OCI-LY7 (cell line): ENCODE measurements around the gene SPATA3.

Experiments used
- EZH2phosphoT487 ChIP-seq: fragments of 200-600 bp; sonication (generic); IDR thresholded peaks from 2 replicates; pipeline ENCODE4 v1.6.1; 2018; ENCODE audit warnings: low read depth, borderline replicate concordance, mild to moderate bottlenecking, mixed run types, antibody characterized with exemption, low read length, moderate library complexity, mixed read lengths
- TF ChIP-seq, protein P1 (sequence below): fragments of 200-600 bp; sonication (generic); conservative IDR thresholded peaks from 2 replicates; pipeline ENCODE4 v1.5.1; 2014; ENCODE audit warnings: mild to moderate bottlenecking, antibody characterized with exemption, low read length, moderate library complexity, mixed read lengths

DNA sequence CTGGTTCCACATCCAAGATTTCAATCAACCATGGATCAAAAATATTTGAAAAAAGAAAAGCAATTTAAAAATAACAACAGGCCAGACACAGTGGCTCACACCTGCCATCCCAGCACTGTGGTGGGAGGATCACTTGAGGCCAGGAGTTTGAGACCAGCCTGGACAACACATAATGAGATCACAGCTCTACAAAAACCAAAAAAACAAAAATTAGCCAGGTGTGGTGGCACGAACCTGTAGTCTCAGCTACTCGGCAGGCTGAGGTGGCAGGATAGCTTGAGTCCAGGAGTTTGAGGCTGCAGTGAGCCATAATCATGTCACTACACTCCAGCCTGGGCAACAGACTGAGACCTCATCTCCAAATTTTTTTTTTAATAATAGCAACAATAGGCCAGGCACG, 13.4 kb upstream of the SPATA3 start:
- TF ChIP-seq, protein P1, sequence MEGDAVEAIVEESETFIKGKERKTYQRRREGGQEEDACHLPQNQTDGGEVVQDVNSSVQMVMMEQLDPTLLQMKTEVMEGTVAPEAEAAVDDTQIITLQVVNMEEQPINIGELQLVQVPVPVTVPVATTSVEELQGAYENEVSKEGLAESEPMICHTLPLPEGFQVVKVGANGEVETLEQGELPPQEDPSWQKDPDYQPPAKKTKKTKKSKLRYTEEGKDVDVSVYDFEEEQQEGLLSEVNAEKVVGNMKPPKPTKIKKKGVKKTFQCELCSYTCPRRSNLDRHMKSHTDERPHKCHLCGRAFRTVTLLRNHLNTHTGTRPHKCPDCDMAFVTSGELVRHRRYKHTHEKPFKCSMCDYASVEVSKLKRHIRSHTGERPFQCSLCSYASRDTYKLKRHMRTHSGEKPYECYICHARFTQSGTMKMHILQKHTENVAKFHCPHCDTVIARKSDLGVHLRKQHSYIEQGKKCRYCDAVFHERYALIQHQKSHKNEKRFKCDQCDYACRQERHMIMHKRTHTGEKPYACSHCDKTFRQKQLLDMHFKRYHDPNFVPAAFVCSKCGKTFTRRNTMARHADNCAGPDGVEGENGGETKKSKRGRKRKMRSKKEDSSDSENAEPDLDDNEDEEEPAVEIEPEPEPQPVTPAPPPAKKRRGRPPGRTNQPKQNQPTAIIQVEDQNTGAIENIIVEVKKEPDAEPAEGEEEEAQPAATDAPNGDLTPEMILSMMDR, result no peak
- no peak for TF ChIP-seq EZH2phosphoT487
